HG03457 (cell line): ENCODE measurements around the gene HMCN1.
A peak's percentile ranks its signal among the peaks of the same experiment; 100 is the strongest.

ENCODE experiments used
- ATAC-seq: cut with Tn5 transposase; IDR thresholded peaks from one replicate; pipeline ENCODE4 v1.9.1; 2021; ENCODE audit warnings: moderate number of reproducible peaks; ENCODE audit not compliant: unreplicated experiment

The HMCN1 gene

DNA sequence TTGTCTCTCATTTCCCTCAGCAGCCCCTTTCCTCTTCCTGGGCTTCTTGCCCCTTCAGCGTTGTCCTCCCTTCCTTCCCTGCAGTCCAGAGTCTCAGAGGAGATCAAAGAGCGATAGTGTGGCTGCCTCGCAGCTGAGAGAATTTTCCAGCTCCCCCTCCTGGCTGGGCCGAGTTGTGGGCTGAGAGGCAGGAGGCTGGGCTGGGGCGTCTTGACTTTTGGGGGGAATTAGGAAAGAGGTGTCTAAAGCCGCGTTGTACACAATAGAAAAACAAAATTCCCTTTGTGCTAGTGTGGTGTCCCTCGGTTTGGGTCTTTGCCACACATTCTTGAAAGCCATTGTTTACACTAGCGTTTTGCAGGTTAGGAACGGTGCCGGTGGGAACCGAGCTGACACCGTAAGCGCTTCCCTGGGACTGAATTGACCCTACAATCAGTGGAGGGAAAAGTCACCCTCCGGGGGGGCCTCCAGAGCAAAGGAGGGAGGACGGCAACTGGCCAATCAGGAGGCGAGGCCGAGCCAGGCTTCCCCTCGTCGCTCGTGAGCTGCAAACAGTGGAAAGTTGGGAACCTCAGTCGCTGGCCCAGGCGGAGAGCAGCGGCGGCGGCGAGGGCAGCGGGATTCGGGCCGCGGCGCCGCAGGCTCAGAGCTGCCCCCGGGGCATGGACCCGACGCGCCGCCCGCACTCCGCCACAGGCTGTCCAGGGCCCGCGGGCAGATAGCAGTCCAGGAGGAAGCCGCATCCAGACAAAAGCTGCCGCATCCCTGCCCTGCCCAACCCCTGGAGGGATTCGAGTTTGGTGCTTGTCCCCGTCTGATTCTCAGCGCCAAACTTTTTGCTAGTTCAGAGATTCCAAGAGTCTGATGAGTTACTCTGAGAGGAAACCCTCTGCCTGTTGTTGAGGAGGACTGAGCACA lies at the start of gene HMCN1:
HMCN1 (plus strand) TSS at position 574 of the 918 bp plus-strand sequence. CDS start 389 bp downstream, outside the sequence.
- no peak for ATAC-seq

DNA sequence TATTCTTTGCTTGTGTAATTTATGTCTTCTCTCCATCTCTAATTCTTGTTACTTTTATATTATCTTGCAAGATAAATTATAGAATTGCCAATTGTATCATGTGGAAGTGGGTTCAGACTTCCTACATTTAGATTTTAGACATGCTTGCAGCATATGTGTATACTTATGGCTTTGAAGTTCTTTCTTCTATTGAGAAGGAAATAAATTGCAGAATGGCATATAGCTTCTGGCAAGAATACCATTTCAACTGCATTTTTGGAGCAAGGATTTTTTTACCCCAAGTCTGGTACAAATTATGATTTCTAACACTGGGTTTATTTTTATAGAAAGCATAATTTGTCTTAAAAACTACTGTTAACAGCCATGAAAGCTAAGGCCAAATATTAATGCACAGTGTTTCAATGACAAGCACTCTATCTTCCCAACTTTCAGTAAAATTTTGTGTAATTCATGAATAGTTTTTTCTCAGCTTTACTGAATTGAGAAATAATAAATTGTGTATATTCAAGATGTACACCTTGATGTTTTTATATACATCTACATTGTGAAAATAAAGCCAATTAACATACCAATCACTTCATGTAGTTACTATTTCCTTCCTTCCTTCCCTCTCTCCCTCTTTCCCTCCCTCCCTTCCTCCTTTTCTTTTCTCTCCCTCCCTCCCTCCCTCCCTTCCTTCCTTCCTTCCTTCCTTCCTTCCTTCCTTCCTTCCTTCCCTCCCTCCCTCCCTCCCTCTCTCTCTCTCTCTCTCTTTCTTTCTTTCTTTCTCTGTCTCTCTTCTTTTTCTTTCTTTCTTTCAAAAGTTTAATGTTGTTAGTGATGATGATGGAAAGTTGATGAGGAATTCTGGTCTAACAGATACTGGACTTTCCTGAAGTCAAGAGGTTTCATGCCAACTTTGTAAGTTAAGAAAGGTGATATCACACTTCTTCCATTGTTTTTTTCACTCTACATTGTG lies 47.1 kb upstream of the HMCN1 start:
- ATAC-seq, result no peak

DNA sequence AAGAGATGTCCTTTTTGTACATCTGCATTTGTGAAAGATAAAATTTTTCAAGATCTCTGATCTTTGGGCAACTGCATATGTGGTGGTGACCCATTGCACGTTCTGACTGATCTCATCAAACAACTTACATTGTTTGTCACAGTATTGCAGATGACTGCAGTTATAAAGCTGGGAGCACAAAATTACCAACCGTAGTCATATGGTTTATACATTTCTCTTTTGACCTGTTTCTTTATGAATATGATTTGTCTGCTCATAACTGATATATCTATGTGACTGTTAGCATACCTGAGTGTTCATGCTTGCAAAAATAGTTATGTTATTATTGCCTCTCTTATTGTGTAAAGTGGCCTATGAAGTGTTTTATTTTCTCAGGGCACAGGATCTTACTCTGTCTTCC lies 43.7 kb upstream of the HMCN1 start:
- ATAC-seq, result no peak

DNA sequence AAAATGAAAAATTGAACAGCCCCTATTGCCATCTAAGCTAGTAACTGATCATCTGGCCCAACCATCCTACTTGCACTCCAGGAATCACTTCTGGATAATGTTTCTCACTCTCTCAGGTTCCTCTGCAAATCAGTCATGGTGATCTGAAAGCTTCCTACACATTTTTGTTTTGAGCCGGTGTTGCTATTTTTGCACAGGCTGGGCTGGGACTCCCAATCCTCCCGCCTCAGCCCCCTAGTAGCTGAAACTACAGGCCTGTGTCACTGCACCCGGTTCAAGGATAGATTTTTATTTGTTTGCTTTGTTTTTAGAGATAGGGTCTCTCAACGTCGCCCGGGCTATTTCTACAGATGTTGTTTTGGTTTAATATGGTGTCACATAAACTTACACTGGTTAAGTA lies 40.5 kb upstream of the HMCN1 start:
- peak; percentile 15 for ATAC-seq

DNA sequence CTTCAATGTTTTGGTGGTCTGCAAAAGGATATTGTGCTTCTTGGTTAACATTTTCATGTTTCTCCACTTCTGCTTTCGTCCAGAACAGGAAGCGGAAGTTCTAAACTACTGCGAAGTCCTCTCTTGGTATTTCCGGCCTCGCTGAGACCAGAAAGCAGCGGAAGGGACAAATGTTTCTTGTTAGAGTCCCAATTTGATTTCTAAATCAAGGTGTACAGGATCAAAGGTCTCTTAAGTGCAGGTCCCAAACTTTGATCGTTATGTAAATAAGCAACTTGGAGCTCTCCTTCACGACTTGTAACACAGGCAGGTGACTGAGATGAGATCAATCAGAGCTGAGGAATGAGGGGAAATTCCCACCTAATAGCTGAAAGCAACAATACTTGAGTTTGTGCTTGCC lies 40.1 kb upstream of the HMCN1 start:
- peak; percentile 92 for ATAC-seq

DNA sequence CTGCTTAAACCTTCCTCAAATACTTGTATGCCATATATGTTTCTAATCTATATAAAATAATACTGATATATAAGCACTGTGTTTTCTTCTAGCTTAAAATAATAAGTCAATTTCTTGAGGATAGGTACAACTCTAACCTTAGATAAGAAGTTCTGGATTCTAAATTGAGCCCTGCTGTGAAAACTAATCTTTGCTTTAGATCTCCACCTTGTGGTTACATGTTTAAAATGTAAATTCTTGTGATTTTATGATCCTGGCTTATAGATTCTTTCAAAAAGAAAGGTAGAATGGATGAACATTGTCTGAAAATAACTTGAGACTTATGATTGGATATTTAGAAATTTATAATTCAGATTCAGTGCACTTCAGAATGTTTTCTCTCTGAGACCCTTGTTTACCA lies 38.9 kb upstream of the HMCN1 start:
- ATAC-seq, result no peak

DNA sequence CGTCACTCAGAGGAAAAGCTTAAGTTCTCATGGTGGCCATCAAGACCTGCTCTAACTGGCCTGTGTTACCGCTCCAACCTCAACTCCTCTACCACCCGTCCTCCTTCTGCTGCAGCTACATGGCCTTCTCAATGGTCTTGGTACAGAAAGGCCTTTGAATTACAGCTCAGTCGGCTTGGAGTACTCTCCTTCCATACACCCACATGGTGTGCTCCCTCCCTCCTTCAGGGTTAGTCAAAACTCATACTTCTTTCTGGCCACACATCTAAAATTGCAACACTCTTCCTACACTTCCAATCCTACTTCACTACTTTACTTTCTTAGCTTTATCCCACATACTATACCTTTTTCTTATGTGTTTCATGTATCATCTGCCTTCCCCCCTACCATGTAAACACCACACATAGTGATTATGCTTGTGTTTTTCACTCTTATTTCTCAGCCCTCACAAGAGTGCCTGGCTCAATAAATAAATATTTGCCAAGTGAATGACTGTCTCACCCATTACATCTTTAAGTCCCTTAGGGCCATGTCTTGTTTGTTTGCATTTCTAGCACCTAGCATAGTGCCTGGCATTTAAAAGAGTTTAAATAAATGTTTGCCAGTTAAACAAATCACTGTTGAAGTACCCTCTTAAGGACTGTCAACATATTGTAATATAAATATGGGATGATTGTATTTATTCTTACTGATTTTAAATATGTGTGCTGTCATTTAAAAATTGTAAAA lies 37.6 kb upstream of the HMCN1 start:
- ATAC-seq, result no peak

DNA sequence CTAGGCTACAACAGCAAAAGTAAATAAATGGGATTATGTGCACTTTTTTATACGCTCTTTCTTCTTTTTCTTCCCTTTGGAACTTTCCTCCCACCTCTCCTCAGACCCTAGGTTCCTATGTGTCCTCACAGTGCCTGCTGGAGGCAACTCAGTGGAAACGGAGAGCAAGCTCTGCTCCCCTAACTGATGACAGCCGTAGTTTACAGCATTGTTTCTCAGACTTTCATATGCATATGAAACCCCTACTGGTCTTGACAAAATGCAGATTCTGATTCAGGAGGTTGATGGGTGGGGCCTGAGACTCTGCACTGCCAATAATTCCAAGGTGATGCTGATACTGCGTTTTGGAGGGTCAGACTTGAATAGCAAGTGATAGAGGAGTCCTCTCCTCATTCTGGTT lies 34.3 kb upstream of the HMCN1 start:
- no peak for ATAC-seq

DNA sequence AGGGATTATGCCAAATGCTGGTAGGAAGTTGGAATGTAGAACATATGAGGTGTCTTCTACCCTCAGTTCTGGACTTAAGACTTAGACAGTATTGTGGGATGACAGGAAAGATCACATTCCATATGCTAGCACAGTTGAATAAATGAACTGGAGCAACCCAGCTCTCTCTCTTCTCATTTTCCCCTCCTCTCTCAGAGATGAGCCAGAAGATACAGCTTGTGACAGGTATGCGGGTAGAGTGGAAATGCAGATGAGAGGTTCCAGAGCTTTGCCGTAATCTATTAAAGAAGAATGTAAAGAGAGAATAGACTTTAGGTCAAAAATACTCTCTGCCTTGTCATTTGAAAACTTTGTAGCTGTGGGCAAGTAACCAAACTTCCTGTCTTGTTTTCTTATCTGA lies 32.5 kb upstream of the HMCN1 start:
- no peak for ATAC-seq

DNA sequence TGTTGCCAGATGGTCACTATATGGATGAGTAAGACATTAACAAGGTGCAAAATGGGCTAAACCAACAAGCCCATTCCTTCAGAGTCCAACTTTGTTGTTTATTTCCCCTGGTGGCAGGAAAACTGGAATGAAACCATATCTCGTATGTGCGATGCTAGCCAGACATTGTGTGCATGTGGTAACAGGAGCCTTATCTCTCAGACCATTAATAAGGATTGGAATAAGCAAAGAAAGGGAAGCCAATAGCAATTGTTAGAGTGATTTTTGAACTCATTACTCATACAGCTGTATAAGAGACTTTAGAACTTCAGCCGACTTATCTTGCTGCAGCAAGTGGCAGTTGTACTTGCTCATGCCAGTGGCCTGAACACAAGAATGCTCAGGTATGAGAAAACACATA lies 30.0 kb upstream of the HMCN1 start:
- no peak for ATAC-seq

DNA sequence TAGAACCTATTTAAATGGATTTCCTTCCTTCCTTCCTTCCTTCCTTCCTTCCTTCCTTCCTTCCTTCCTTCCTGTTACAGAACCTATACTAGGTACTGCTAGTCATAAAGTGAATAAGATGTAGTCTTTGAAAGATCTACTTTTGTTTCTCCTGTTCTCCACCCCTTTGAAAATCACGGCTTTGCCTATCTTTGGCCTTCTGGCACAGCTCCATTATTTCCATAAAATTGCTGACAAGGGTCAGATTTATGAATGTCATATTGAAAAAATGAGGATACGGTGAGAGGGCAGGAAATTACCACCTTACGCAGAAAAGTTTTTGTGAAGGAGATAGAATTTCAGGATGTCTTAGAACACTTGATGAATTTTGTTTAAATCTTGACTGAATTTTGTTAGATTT lies 18.1 kb upstream of the HMCN1 start:
- no peak for ATAC-seq

DNA sequence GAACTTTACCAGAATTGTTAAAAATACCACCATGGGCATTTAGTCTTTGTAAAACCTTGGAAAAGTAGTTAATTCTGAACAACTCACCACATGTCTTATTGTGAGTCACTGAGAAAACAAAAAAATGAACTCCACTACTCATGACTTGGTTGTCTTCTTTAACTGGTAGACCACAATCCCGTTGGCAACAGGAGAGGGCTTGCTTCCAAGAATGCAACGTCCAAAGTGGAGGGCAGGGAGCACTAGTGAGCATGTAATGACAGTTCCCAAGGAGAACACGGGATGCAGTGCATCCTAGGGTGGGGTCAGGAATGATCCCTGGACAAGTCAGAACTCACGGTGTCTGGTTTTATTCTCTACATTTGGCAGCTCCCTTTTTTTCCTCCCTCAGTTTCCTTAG lies 15.2 kb upstream of the HMCN1 start:
- ATAC-seq, result no peak

DNA sequence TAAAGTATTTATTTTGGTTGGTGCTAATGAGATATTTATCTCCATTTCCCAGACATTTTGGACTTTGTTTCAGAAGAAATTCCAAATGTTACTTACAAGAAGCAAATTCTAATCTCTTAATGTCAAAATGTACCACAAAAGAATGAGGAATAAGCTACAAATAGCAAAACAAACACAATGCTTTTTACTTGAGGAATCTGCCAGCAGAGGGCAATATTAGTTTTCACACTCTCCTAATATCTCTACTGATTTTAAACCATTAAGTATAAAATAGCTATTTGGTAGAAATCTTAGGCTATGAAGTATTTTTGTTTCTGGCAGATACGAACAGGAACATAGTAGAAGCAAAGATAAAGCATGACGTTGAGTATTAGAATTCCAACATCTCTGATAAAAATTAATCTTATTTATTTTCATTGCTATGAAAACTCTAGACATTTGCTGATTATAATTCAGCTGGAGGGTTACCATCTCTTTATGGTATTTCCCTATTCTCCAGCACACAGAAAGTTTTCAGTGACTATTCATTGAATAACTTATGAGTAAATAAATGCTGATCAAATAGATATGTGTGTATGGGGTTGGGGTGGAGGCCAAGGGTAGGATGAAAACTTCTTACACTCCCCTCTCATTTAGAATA lies 13.4 kb upstream of the HMCN1 start:
- ATAC-seq, result no peak

DNA sequence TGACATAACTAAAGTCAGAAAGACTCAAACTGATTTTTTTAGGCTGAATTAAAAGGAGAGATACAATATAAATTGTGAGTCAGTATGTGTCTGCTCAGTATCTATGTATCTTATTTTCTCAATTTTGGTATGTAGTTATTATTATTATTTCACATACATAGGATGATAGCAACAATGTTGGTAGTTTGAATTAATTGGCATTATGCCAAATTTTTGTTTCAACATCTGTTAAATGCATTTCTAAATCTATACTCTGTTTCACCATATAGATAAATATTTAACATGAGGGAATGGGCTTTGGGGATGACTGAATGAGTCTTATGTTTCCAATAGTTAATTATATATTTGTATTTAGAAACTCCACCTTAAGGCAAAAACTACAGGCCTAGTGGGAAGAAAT lies 12.6 kb upstream of the HMCN1 start:
- no peak for ATAC-seq

DNA sequence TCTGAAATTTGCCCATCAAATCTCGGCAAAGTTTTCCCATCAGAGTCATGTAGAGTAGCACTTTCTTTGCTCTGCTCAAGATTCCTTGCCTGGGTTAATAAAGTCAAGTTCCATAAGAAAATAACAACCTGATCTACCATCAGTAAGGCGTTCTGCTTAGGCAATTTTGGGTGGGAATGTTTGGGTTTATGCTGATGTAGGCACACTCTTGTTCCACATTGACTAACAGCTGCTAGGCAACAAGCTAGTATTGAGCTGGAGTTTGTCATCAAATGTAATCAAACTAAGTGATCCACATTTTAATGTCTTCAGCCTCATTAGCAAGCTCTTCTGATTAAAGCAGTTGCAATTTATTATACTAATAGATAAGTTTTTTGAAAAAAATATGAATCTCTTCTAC lies 12.1 kb upstream of the HMCN1 start:
- ATAC-seq, result no peak

DNA sequence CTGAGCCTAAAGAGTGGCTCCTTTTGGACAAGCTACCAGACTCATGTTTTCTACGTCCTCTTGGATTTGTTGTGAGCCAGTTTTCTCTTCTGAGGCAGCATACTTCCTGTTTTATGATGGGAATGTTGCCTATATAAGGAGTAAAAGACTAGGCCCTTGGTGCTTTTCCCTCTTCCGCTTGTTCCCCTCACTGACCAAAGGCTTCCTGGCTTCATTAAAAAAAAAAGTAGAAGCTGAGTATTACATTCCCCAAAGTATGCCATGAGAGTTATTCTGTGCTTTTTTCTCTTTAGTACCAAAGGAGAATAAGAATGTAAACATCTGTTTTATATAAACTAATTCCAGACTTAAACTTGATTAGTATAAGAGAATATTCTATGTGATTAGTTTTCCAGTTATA lies 6.5 kb upstream of the HMCN1 start:
- no peak for ATAC-seq

DNA sequence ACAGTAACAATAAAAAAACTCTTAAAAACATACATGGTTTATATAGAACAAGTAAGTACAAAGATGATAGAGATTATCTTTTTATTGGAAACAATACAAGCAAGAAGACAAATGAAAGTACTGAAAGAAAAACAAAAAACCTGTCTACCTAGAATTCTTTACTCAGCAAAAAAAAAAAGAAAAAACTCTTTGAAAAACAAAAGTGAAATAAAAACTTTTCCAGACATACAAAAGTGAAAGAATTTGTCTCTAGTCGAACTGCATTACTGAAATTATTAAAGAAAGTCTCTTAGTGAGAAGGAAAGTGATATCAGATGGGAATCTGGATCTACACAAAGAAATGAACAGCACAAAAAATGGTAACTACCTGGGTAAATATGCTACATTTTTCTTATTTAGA lies 2.7 kb upstream of the HMCN1 start:
- ATAC-seq, result no peak

DNA sequence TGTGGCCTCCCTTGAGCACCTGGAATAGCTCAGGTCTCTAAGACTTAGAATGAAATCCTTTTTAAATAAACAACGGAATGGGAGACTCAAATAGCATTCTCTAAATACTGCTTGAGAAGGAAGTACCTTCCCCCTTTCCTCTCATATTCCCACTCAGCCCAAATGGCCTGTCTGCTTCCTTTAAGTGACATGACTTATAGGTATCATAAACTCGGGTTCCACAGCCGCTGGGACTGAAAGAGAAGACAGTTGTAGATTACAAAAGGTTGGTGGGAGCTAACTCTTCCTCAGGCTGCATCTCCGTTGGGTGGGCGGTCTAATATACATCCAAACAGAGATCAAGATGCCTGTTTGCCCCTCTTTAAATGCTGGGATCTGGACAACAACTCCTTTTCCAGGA lies 1.2 kb upstream of the HMCN1 start:
- no peak for ATAC-seq

DNA sequence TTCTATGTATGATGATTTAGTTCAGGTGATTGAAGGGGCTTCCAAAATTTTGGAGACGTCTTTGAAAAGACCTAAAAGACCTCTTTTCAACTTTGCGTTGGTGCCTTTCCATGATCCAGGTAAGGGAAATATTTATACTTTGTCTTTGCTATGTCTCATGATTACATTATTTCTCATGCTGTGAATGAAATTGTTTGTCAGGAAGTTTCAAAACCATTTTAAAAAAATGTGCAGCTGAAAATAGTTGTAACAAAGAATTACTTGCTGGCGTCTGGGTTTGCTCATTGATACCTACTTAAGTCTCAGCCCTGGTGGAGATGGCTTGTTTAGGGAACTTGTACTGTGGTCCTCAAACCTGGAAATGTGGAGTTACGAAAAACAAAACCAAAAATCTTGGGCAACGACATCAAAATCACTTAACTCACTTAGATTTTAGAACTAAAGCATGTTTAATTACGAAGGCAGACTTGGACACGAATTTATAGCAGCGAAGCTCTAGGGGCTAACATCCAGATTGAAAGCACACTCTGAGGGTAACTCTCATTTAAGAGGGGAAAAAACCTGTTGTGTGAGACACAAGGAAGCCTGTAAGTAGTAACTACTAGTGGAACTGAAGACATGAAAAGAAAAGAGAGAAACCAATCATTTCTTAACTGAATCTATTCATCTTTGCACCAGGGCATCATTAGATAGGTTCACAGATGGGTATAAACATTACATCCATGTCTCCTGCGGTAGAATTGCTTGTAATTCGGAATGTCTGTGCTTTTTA lies 924 bp downstream of the HMCN1 start:
- ATAC-seq, result no peak

DNA sequence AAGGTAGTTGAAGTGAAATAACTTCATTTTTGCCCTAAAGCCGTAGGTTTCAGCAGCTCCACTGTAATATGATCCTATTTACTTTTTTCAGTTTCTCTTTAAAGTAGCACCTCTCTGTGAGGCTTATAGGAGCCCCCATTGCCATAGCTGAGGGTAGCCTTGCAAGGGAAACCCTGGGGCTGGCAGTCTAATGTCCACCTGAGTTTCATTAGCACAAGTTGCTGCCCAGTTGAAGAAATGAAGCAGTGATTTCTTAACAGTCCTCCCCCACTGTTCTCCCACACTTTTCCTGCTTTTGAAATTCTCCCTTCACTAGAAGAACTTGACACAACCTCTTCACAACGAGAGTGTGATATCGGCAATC lies 1.5 kb downstream of the HMCN1 start:
- ATAC-seq, result no peak
